ENCODE results near the gene MAML2.

Gene MAML2

DNA sequence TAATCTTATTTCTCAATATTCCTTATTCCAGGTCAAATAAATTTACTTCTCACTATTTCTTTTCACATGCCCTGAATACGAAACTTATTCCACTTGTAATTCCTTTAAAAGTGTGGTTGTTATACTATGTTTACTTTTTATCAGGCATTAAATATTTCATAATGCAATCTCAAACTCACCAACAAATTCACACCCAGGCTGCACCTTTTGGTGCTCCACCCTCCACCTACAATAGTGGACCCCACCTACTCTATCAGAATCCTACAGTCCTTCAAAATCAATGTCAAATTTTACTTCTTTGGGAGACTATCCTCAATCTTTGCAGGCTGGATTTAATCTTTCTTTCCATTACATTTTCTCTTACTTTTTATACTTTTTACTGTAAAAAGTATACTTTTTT lies 353.2 kb downstream of the MAML2 start:
- Histone ChIP-seq H3K9me3 (ENCODE audit: insufficient read depth, low read length, severe bottlenecking) (no peaks in the 10 kb centered on the region), H3K79me2 (ENCODE audit: insufficient read depth, low read length) (no peaks in the 10 kb centered on the region), H2AFZ (ENCODE audit: low read depth, low read length) (no peak overlapping the region), H3K9ac (ENCODE audit: low read depth, low read length) (no peak overlapping the region), H3K4me3 (ENCODE audit: low read depth in 1 of 2, low read length in 2 of 2) (no peak overlapping the region), H3K27ac (ENCODE audit: low read length) (no peak overlapping the region), H3K36me3 (ENCODE audit: insufficient read depth, low read length) (no peaks in the 10 kb centered on the region), H3K4me2 (ENCODE audit: insufficient read depth, low read length) (no peak overlapping the region), H3K27me3 (ENCODE audit: insufficient read depth, low read length, poor library complexity) (no peaks in the 10 kb centered on the region), H4K20me1 (ENCODE audit: insufficient read depth, low read length) (no peaks in the 10 kb centered on the region), H3K4me1 (ENCODE audit: insufficient read depth, low read length) (no peaks in the 10 kb centered on the region)
- TF ChIP-seq EZH2 (IDR thresholded peaks at IDR 0.05; ENCODE audit: borderline replicate concordance, low read depth, low read length, severe bottlenecking), result no peak
- TF ChIP-seq, protein P1, sequence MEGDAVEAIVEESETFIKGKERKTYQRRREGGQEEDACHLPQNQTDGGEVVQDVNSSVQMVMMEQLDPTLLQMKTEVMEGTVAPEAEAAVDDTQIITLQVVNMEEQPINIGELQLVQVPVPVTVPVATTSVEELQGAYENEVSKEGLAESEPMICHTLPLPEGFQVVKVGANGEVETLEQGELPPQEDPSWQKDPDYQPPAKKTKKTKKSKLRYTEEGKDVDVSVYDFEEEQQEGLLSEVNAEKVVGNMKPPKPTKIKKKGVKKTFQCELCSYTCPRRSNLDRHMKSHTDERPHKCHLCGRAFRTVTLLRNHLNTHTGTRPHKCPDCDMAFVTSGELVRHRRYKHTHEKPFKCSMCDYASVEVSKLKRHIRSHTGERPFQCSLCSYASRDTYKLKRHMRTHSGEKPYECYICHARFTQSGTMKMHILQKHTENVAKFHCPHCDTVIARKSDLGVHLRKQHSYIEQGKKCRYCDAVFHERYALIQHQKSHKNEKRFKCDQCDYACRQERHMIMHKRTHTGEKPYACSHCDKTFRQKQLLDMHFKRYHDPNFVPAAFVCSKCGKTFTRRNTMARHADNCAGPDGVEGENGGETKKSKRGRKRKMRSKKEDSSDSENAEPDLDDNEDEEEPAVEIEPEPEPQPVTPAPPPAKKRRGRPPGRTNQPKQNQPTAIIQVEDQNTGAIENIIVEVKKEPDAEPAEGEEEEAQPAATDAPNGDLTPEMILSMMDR (IDR thresholded peaks at IDR 0.05; ENCODE audit: borderline replicate concordance, extremely low read depth, low read length, poor library complexity, severe bottlenecking), result no peak
- DNase-seq (no peak), ATAC-seq (ENCODE audit: insufficient read depth, low read depth) (no peak)

DNA sequence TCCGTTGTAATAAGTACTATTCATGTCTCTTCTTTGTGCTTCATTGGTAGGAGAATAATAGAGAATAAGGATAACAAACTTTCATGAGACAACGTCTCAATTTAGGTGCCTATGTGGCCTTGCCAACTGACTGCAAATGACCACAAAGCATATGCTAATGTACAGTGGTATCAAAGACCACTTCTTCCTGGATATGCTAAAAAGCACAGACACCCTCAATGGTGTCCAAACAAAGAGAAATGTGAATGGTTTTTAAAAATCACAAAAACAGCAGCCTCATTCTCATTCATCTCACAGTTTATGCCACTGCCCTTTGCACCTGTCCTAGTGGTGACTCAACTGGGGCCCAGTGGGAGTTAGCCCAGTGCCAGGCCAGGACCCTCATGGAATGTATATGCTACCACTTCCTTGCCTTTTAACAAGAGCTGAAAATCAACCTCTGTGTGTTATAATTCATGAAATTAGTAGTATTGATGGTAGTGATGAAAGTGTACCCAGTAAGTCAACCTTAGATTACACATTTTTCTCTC lies 353.9 kb downstream of the MAML2 start:
- H3K4me2 ChIP-seq (ENCODE audit: insufficient read depth, low read length), result no peak overlapping the region
- no peak overlapping the region for H3K4me3 ChIP-seq (ENCODE audit: low read depth in 1 of 2, low read length in 2 of 2)
- no peaks in the 10 kb centered on the region for H3K27me3 ChIP-seq (ENCODE audit: insufficient read depth, low read length, poor library complexity)
- H3K27ac ChIP-seq (ENCODE audit: low read length), result no peak overlapping the region
- H3K36me3 ChIP-seq (ENCODE audit: insufficient read depth, low read length), result no peaks in the 10 kb centered on the region
- H4K20me1 ChIP-seq (ENCODE audit: insufficient read depth, low read length), result no peaks in the 10 kb centered on the region
- H3K9me3 ChIP-seq (ENCODE audit: insufficient read depth, low read length, severe bottlenecking), result no peaks in the 10 kb centered on the region
- no peak for TF ChIP-seq EZH2 (IDR thresholded peaks at IDR 0.05; ENCODE audit: borderline replicate concordance, low read depth, low read length, severe bottlenecking)
- TF ChIP-seq, protein P1 (IDR thresholded peaks at IDR 0.05; ENCODE audit: borderline replicate concordance, extremely low read depth, low read length, poor library complexity, severe bottlenecking), result no peak
- no peaks in the 10 kb centered on the region for H3K4me1 ChIP-seq (ENCODE audit: insufficient read depth, low read length)
- H2AFZ ChIP-seq (ENCODE audit: low read depth, low read length), result no peak overlapping the region
- H3K9ac ChIP-seq (ENCODE audit: low read depth, low read length), result no peak overlapping the region
- no peaks in the 10 kb centered on the region for H3K79me2 ChIP-seq (ENCODE audit: insufficient read depth, low read length)
- ATAC-seq (ENCODE audit: insufficient read depth, low read depth) (no peak), DNase-seq (no peak)

DNA sequence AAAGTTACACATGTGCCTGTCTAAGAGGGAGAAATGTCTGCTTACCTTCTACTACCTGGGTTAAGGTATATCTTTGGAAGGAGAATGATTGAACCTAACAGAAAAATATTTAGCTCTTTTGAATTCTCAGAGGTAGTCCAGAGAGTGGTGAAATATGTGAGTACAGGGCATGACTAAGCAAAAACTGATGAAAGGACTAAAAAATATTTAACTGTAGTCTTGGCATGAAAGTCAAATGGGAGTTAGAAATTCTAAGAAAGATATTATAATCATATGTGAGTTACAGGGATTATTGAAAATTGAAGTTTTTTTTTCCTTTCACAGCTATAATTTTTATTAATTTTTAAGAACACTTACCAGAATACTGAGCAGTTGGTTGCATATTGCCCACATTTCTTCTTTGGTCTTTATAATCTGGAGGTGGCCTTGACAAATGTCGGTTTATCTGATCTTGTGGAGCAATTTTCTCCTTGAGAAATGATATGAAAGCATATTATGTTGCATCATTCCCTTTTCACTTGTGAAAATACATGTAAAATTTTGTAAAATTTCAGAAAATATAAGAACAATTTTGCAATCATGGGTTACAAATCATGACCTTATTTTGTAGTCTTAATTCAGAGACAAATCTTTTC lies 357.7 kb downstream of the MAML2 start:
- DNase-seq, result no peak
- no peak for ATAC-seq (ENCODE audit: insufficient read depth, low read depth)
- H3K36me3 ChIP-seq (ENCODE audit: insufficient read depth, low read length), result no peaks in the 10 kb centered on the region; the same call in 1 of the 2 replicates
- no peak overlapping the region for H3K4me2 ChIP-seq (ENCODE audit: insufficient read depth, low read length)
- H3K79me2 ChIP-seq (ENCODE audit: insufficient read depth, low read length), result no peaks in the 10 kb centered on the region
- no peaks in the 10 kb centered on the region for H3K4me1 ChIP-seq (ENCODE audit: insufficient read depth, low read length)
- no peak overlapping the region for H3K4me3 ChIP-seq (ENCODE audit: low read depth in 1 of 2, low read length in 2 of 2)
- H3K9me3 ChIP-seq (ENCODE audit: insufficient read depth, low read length, severe bottlenecking), result no peaks in the 10 kb centered on the region
- no peaks in the 10 kb centered on the region for H4K20me1 ChIP-seq (ENCODE audit: insufficient read depth, low read length)
- H3K9ac ChIP-seq (ENCODE audit: low read depth, low read length), result no peak overlapping the region
- no peak overlapping the region for H3K27ac ChIP-seq (ENCODE audit: low read length)
- TF ChIP-seq, protein P1 (IDR thresholded peaks at IDR 0.05; ENCODE audit: borderline replicate concordance, extremely low read depth, low read length, poor library complexity, severe bottlenecking), result no peak
- TF ChIP-seq EZH2 (IDR thresholded peaks at IDR 0.05; ENCODE audit: borderline replicate concordance, low read depth, low read length, severe bottlenecking), result no peak
- no peak overlapping the region for H2AFZ ChIP-seq (ENCODE audit: low read depth, low read length)
- H3K27me3 ChIP-seq (ENCODE audit: insufficient read depth, low read length, poor library complexity), result no peaks in the 10 kb centered on the region

Data from DND-41 (cell line).